Thoracic aorta (tissue), 2 donors: ENCODE results near the gene TMEM205. TPM values are rescaled to one million over a fixed set of nuclear protein-coding genes. Genes with fewer than 3 reads are reported as not detected.
"Not testable (repeated sequence)": the region's sequence is repeated elsewhere in the genome, so short reads cannot be mapped to it uniquely, and the experiment has no call there.

ENCODE experiments used
- ATAC-seq: fragments of 150-250 bp; one replicate; pipeline ENCODE4 v1.8.0; 2017; ENCODE audit warnings: low read depth; ENCODE audit not compliant: insufficient number of reproducible peaks, low FRiP score
- DNase-seq: peaks from one replicate; pipeline ENCODE4 v3.0.0-alpha.2; 2020; ENCODE audit warnings: low spot score
- H3K27ac ChIP-seq, 2 donors: fragments of 200-600 bp; sonication (generic); 1 replicate in 1 of 2; 2 replicates in 1 of 2; pipeline ENCODE4 v1.5.1; 2016; ENCODE audit warnings: mild to moderate bottlenecking in 2 of 2, moderate library complexity in 2 of 2
- H3K27me3 ChIP-seq: fragments of 200-600 bp; sonication (generic); replicated peaks from 2 replicates; pipeline ENCODE4 v1.6.0; 2016; ENCODE audit warnings: mild to moderate bottlenecking; ENCODE audit not compliant: insufficient read depth
- H3K36me3 ChIP-seq: fragments of 200-600 bp; sonication (generic); one replicate; pipeline ENCODE4 v1.5.1; 2016
- H3K4me1 ChIP-seq, 2 donors: fragments of 200-600 bp; sonication (generic); 1 replicate in 1 of 2; 2 replicates in 1 of 2; pipeline versions ENCODE4 v1.5.1 to v1.6.0; 2016; ENCODE audit warnings: low read depth in 2 of 2, mild to moderate bottlenecking in 1 of 2; ENCODE audit not compliant: control insufficient read depth in 1 of 2
- H3K4me3 ChIP-seq: fragments of 200-600 bp; sonication (generic); 2 replicates; pipeline ENCODE4 v1.5.1; 2016; ENCODE audit warnings: mild to moderate bottlenecking
- H3K9me3 ChIP-seq: fragments of 200-600 bp; sonication (generic); 2 replicates; pipeline ENCODE4 v1.5.1; 2016
- CTCF ChIP-seq: fragments of 200-600 bp; sonication (generic); IDR thresholded peaks from one replicate; pipeline ENCODE4 v1.5.1; 2019; ENCODE audit warnings: antibody characterized with exemption
- total RNA-seq, 2 donors: library from RNA; depleted of rRNA; stranded (reverse); fragments of >200 nt; gene quantifications; one replicate each; pipeline versions ENCODE4 v1.1.0 to v1.2.3, GENCODE V29; 2016

TMEM205 gene
- total RNA-seq, 2 donors from 2014 or later: 103 to 144 TPM

- DNase-seq: no peak
- no peak for ATAC-seq
- no peaks in the 10 kb centered on the region for H3K36me3 ChIP-seq
- no peak overlapping the region for H3K4me3 ChIP-seq
- H3K9me3 ChIP-seq: no peaks in the 10 kb centered on the region
- no peak for TF ChIP-seq CTCF
- no peak overlapping the region for H3K27ac ChIP-seq
- H3K27me3 ChIP-seq: no peaks in the 10 kb centered on the region
- peaks cover 8 to 38% of the 10 kb centered on the region in 2 donors for H3K4me1 ChIP-seq
These were observed 38.7 kb upstream of the TMEM205 start for GRCh38 chr19:11384778-11385129.

- Histone ChIP-seq H3K4me1 (peaks cover 8 to 47% of the 10 kb centered on the region in 2 donors), H3K4me3 (peak overlapping the region; percentile 60)
- TF ChIP-seq CTCF: no peak
These were observed 37.6 kb upstream of the TMEM205 start for GRCh38 chr19:11383706-11384048.

GRCh38 chr19:11382898-11383705 is 37.0 kb upstream of the TMEM205 start:
- Histone ChIP-seq H3K4me3 (peak overlapping the region; percentile 60), H3K27me3 (no peaks in the 10 kb centered on the region), H3K36me3 (no peaks in the 10 kb centered on the region), H3K27ac (peak overlapping the region in 1 of 2 donors; percentile 27), H3K9me3 (no peaks in the 10 kb centered on the region), H3K4me1 (peaks cover 11 to 53% of the 10 kb centered on the region in 2 donors)
- no peak for ATAC-seq
- DNase-seq: no peak
- TF ChIP-seq CTCF: peak; percentile 40

More at GRCh38 chr19:11383706-11384048, 37.6 kb upstream of the TMEM205 start:
- H3K36me3 ChIP-seq: no peaks in the 10 kb centered on the region
- H3K9me3 ChIP-seq: no peaks in the 10 kb centered on the region
- H3K27me3 ChIP-seq: no peaks in the 10 kb centered on the region
- no peak for DNase-seq
- no peak overlapping the region for H3K27ac ChIP-seq
- ATAC-seq: no peak

GRCh38 chr19:11380653-11381537 is 34.8 kb upstream of the TMEM205 start:
- no peaks in the 10 kb centered on the region for H3K9me3 ChIP-seq
- peaks cover 19 to 74% of the 10 kb centered on the region in 2 donors for H3K4me1 ChIP-seq
- TF ChIP-seq CTCF: peak; percentile 64
- ATAC-seq: peak; percentile 86
- peak overlapping the region; percentile 55 to 56 for H3K27ac ChIP-seq
- no peaks in the 10 kb centered on the region for H3K27me3 ChIP-seq
- peak; percentile 88 for DNase-seq
- peak overlapping the region; percentile 75 for H3K4me3 ChIP-seq
- H3K36me3 ChIP-seq: no peaks in the 10 kb centered on the region

- H3K4me1 ChIP-seq: peaks cover 23 to 80% of the 10 kb centered on the region in 2 donors
- no peaks in the 10 kb centered on the region for H3K27me3 ChIP-seq
- H3K4me3 ChIP-seq: no peak overlapping the region
- no peak for TF ChIP-seq CTCF
- DNase-seq (no peak), ATAC-seq (no peak)
- no peaks in the 10 kb centered on the region for H3K9me3 ChIP-seq
- H3K27ac ChIP-seq: no peak overlapping the region
- H3K36me3 ChIP-seq: no peaks in the 10 kb centered on the region
These were observed 33.8 kb upstream of the TMEM205 start for GRCh38 chr19:11379857-11380350.

- H3K27me3 ChIP-seq, H3K4me3 ChIP-seq, H3K9me3 ChIP-seq, DNase-seq, H3K27ac ChIP-seq, ATAC-seq, H3K36me3 ChIP-seq: not testable (repeated sequence)
- H3K4me1 ChIP-seq: peaks cover 23 to 80% of the 10 kb centered on the region in 2 donors
These were observed 33.3 kb upstream of the TMEM205 start for GRCh38 chr19:11379269-11379845.
